C4-2B (cell line): ENCODE results near the gene NCMAP.
A peak's percentile ranks its signal among the peaks of the same experiment; 100 is the strongest.

Source experiments
- H3K27ac ChIP-seq: fragments of 450-650 bp; 2 replicates; pipeline ENCODE4 v1.5.1; 2017
- CTCF ChIP-seq: fragments of 450-650 bp; conservative IDR thresholded peaks from 2 replicates; pipeline ENCODE4 v1.5.1; 2017; ENCODE audit warnings: mild to moderate bottlenecking
- ZFX ChIP-seq: fragments of 450-650 bp; IDR thresholded peaks from 2 replicates; pipeline ENCODE4 v1.6.1; 2017

The NCMAP gene

GRCh38 chr1:24609949-24610517 lies 54.1 kb downstream of the NCMAP start:
- TF ChIP-seq ZFX (no peak), CTCF (no peak)
- H3K27ac ChIP-seq, result no peak overlapping the region

DNA sequence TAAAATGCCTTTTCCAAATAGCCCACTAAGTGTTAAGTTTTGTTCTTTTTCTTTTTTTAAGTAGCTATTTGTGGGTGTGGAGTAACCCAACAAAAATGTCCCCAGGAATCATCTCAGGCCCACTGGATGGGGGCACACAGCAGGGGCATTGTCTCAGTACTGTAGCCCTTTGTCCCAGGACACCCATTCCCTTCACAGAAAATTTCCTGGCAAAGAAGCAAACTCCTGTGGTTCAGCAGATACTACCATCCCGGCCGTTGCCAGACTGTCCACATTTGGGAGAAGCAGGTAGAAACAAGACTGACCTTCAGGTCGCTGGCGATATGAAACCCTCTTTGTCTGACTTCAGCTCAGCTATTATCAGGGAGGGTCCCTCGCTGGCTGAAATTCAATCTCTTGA lies 63.5 kb downstream of the NCMAP start:
- no peak for TF ChIP-seq CTCF
- TF ChIP-seq ZFX, result no peak
- H3K27ac ChIP-seq, result no peak overlapping the region

- TF ChIP-seq ZFX, result no peak
- no peak for TF ChIP-seq CTCF
These were observed 64.8 kb downstream of the NCMAP start for GRCh38 chr1:24620678-24621077.

DNA sequence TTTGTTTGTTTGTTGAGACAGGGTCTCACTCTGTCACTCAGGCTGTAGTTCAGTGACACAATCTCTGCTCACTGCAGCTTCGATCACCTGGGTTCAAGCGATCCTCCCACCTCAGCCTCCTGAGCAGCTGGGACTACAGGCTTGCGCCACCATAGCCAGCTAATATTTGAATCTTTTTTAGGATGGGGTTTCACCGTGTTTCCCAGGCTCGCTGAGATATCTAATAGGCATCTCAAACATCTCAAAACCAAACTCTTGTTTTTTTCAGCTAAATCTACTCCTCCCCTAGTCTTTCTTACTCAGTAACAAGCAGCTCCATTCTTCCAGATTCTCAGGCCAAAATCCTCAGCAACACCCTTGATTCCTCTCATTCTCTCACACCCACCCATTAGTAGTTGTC lies 65.2 kb downstream of the NCMAP start:
- TF ChIP-seq CTCF (no peak), ZFX (no peak)
- H3K27ac ChIP-seq, result no peak overlapping the region

More at GRCh38 chr1:24620678-24621077, 64.8 kb downstream of the NCMAP start:
- H3K27ac ChIP-seq, result no peak overlapping the region

- no peak overlapping the region for H3K27ac ChIP-seq
- TF ChIP-seq ZFX (no peak), CTCF (no peak)
These were observed 66.3 kb downstream of the NCMAP start for GRCh38 chr1:24622218-24622617.

DNA sequence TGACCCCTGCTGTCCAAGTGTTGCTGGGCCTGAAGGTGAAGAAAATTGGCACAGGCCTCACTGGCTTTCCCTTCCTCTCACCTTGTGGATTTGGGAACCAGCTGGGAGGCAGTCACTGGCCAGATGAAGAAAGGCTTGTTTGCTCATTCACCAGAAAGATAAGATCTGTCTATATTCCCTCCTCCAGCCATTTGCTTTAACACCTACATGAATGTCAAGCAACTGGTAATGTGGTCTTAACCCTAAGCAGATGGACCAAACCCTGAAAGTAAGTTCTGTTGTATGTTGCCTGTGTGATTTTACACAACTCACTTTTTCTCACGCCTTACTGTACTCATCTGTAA lies 76.9 kb downstream of the NCMAP start:
- H3K27ac ChIP-seq, result no peak overlapping the region
- TF ChIP-seq ZFX (no peak), CTCF (peak; percentile 8; the same call in 1 of the 2 replicates)

DNA sequence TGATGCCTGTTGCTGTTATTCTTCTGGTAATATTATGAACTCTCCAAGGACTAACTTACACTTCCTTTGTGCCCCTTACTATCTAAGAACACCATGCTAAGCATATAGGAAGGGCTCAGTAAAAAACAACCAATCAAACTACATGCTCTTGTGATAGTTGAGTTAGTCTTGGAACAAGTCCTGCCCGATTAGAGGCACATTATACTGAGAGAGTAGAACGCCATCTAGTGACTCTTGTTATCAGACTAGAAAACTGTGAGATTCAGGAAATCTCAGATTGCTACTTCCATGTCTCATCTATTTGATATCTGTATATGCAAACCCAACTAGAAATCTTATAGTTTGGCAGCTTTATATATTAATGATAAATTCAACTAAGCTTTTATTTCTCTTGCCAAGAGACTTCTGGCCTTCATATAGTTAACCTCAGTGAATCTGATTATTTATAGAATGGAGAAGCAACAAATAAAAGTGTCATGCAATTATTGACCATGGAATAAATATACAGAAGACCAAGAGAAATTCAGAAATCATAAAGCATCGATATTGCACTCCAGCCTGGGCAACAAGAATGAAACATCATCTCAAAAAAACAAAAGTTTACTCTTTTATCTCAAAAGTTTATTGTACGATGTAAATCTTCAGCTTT lies 79.4 kb downstream of the NCMAP start:
- TF ChIP-seq ZFX (no peak), CTCF (peak; percentile 65)
- no peak overlapping the region for H3K27ac ChIP-seq
